Peyer's patch (tissue), 4 donors: ENCODE measurements around the gene PTPRF.

Experiments
- POLR2A ChIP-seq, 2 donors: fragments of 450-650 bp; IDR thresholded peaks; one replicate each; pipeline ENCODE4 v1.5.1; 2017; ENCODE audit warnings: antibody characterized with exemption in 2 of 2, mild to moderate bottlenecking in 2 of 2, moderate library complexity in 2 of 2
- TF ChIP-seq, protein P1 (sequence below), 6 experiments: fragments of 450-650 bp in 4 of 6; fragments of 200-600 bp in 2 of 6; sonication (generic) in 1 of 6; IDR thresholded peaks; one replicate each; pipeline ENCODE4 v1.5.1; 2017 to 2019; ENCODE audit warnings: antibody characterized with exemption in 6 of 6, mild to moderate bottlenecking in 3 of 6, moderate library complexity in 1 of 6

DNA sequence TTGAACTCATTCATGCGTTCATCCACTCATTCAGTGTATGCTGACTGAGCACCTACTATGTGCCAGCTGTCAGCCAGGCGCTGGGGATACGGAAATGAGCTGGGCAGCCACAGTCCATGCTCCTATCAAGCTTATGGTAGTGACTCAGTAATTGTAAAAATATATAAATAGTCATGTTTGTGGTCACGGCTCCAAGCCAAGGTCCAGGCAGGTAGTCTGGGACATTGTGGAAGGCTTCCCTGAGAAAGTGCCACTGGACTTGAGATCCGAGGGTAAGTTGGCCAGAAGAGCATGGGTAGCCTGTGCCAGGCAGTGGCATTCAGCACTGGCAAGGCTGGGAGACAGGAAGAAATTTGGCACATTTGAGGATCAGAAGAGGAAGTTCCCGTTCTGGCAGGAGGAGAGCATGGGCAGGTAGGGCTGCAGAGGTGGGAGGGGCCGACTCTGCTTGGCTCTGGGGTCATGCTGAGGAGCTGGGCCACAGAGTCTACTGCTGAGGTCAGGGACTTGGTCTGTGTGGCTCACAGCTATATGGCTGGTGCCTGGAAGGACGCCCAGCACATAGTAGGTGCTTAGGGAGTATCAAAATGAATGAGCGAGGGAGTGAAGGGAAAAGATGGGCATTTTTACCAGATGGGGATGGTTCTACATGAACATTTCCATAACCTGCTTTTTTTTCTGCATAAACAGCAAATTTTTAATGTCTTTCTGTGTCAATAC, 6.9 kb downstream of the PTPRF start:
- TF ChIP-seq POLR2A (IDR thresholded peaks at IDR 0.05), result peak; percentile 20 to 58
- TF ChIP-seq, protein P1, sequence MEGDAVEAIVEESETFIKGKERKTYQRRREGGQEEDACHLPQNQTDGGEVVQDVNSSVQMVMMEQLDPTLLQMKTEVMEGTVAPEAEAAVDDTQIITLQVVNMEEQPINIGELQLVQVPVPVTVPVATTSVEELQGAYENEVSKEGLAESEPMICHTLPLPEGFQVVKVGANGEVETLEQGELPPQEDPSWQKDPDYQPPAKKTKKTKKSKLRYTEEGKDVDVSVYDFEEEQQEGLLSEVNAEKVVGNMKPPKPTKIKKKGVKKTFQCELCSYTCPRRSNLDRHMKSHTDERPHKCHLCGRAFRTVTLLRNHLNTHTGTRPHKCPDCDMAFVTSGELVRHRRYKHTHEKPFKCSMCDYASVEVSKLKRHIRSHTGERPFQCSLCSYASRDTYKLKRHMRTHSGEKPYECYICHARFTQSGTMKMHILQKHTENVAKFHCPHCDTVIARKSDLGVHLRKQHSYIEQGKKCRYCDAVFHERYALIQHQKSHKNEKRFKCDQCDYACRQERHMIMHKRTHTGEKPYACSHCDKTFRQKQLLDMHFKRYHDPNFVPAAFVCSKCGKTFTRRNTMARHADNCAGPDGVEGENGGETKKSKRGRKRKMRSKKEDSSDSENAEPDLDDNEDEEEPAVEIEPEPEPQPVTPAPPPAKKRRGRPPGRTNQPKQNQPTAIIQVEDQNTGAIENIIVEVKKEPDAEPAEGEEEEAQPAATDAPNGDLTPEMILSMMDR (IDR thresholded peaks at IDR 0.05), result no peak
